ENCODE results near the gene CLCN4. TPM values are rescaled to one million over a fixed set of nuclear protein-coding genes. Genes with fewer than 3 reads are reported as not detected.

CLCN4 gene
- polyA plus RNA-seq, 3 donors from 2014 or later, result 0.69 TPM; not detected in 2

GRCh38 chrX:10259716-10260115, 102.9 kb downstream of the CLCN4 start:
- H3K27me3 Mint-ChIP-seq (ENCODE audit: low read depth in 3 of 3), result peaks cover 0 to 5% (median 3%) of the 10 kb centered on the region in 3 donors
- H3K4me3 Mint-ChIP-seq, result no peak overlapping the region
- no peaks in the 10 kb centered on the region for H3K36me3 Mint-ChIP-seq
- no peak overlapping the region for H3K27ac Mint-ChIP-seq
- H3K4me1 Mint-ChIP-seq, result no peaks in the 10 kb centered on the region
- no peaks in the 10 kb centered on the region for H3K9me3 Mint-ChIP-seq
- no peak for DNase-seq

DNA sequence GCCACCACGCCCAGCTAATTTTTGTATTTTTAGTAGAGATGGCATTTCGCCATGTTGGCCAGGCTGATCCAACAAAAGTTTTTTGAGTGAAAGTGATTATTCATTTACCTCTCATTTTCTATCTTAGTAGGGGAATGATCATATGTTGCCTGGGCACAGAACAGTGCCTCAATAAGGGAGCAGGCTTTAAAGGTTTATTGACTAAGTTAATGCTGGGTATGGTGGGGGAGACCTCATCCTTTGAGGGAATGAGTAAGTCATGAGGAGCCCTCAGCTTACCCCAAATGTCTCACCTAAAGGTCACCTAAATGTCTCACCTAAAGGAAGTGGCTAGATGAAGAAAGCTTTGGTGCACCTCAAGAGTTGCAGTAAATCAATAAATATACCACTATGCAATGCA, 109.0 kb downstream of the CLCN4 start:
- no peak overlapping the region for H3K27ac Mint-ChIP-seq
- H3K4me1 Mint-ChIP-seq, result no peaks in the 10 kb centered on the region
- no peaks in the 10 kb centered on the region for H3K36me3 Mint-ChIP-seq
- DNase-seq, result no peak
- no peak overlapping the region for H3K4me3 Mint-ChIP-seq
- peaks cover 0 to 3% (median 1%) of the 10 kb centered on the region in 3 donors for H3K27me3 Mint-ChIP-seq (ENCODE audit: low read depth in 3 of 3)
- H3K9me3 Mint-ChIP-seq, result peaks cover 0 to 2% (median 0%) of the 10 kb centered on the region in 6 donors

- Mint-ChIP-seq H3K36me3 (no peaks in the 10 kb centered on the region), H3K4me1 (no peaks in the 10 kb centered on the region), H3K27me3 (ENCODE audit: low read depth in 3 of 3) (peaks cover 5 to 20% (median 6%) of the 10 kb centered on the region in 3 donors), H3K27ac (no peak overlapping the region), H3K9me3 (no peaks in the 10 kb centered on the region), H3K4me3 (no peak overlapping the region)
- DNase-seq, result no peak
These were observed 121.9 kb downstream of the CLCN4 start for GRCh38 chrX:10278716-10279115.

DNA sequence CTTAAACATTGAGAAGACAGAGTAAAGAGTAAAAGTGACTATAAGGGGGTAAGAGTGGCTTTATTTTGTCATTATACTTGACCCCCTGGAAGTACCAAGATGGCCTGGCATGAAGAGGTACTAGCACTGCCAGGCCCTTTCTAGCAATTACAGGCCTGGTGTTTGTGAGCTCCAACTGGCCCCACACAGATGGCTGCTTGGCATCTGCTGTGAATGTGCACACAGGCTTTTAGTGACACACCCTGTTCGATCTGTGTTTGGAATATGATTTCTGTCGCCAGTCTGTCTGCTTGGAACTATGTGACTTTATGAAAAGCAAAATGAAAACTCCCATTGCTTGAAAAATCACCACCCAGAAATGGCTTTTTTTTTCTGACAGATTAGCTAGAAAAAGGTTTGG, 123.3 kb downstream of the CLCN4 start:
- no peaks in the 10 kb centered on the region for H3K9me3 Mint-ChIP-seq
- no peak overlapping the region for H3K27ac Mint-ChIP-seq
- H3K4me3 Mint-ChIP-seq, result no peak overlapping the region
- no peaks in the 10 kb centered on the region for H3K36me3 Mint-ChIP-seq
- H3K27me3 Mint-ChIP-seq (ENCODE audit: low read depth in 3 of 3), result peaks cover 5 to 16% (median 6%) of the 10 kb centered on the region in 3 donors
- DNase-seq, result no peak
- H3K4me1 Mint-ChIP-seq, result no peaks in the 10 kb centered on the region

GRCh38 chrX:10282490-10282889, 125.7 kb downstream of the CLCN4 start:
- Mint-ChIP-seq H3K9me3 (peaks cover 0 to 8% (median 0%) of the 10 kb centered on the region in 6 donors), H3K27me3 (ENCODE audit: low read depth in 3 of 3) (peaks cover 5 to 14% (median 5%) of the 10 kb centered on the region in 3 donors), H3K27ac (no peak overlapping the region), H3K4me3 (no peak overlapping the region), H3K4me1 (no peaks in the 10 kb centered on the region), H3K36me3 (no peaks in the 10 kb centered on the region)
- DNase-seq, result no peak

- Mint-ChIP-seq H3K36me3 (no peaks in the 10 kb centered on the region), H3K27me3 (ENCODE audit: low read depth in 3 of 3) (peaks cover 4 to 24% (median 5%) of the 10 kb centered on the region in 3 donors), H3K4me3 (no peak overlapping the region), H3K4me1 (no peaks in the 10 kb centered on the region), H3K27ac (no peak overlapping the region), H3K9me3 (peaks cover 0 to 9% (median 0%) of the 10 kb centered on the region in 6 donors)
- no peak for DNase-seq
These were observed 129.4 kb downstream of the CLCN4 start for GRCh38 chrX:10286195-10286594.

Other genes with a start within 250 kb of the CLCN4 start
- not detected for gene CLDN34, start 189.6 kb upstream of the CLCN4 start, polyA plus RNA-seq

Measured in immature natural killer cell (primary cell).